RKO (cell line): ENCODE measurements around the gene COL5A1.

Experiments
- DNase-seq: peaks from one replicate; pipeline ENCODE4 v3.0.0-alpha.2; 2016; ENCODE audit warnings: low spot score

The COL5A1 gene

GRCh38 chr9:134818000-134818568, 176.5 kb downstream of the COL5A1 start:
- DNase-seq, result no peak

GRCh38 chr9:134818591-134818990, 177.0 kb downstream of the COL5A1 start:
- DNase-seq, result no peak

GRCh38 chr9:134820901-134821300, 179.3 kb downstream of the COL5A1 start:
- no peak for DNase-seq

GRCh38 chr9:134822541-134822940, 180.9 kb downstream of the COL5A1 start:
- no peak for DNase-seq

- no peak for DNase-seq
Measured at GRCh38 chr9:134823623-134824022, 182.0 kb downstream of the COL5A1 start.

GRCh38 chr9:134824583-134824982, 183.0 kb downstream of the COL5A1 start:
- DNase-seq, result no peak

- DNase-seq, result no peak
Measured at GRCh38 chr9:134825025-134825424, 183.4 kb downstream of the COL5A1 start.

GRCh38 chr9:134826336-134827285, 185.0 kb downstream of the COL5A1 start:
- no peak for DNase-seq

- no peak for DNase-seq
Measured at GRCh38 chr9:134827559-134827958, 186.0 kb downstream of the COL5A1 start.

- no peak for DNase-seq
Measured at GRCh38 chr9:134827993-134828392, 186.4 kb downstream of the COL5A1 start.

GRCh38 chr9:134828892-134829291, 187.3 kb downstream of the COL5A1 start:
- DNase-seq, result no peak

GRCh38 chr9:134829356-134829937, 187.8 kb downstream of the COL5A1 start:
- no peak for DNase-seq

GRCh38 chr9:134830126-134830525, 188.5 kb downstream of the COL5A1 start:
- no peak for DNase-seq

GRCh38 chr9:134830926-134831720, 189.5 kb downstream of the COL5A1 start:
- no peak for DNase-seq

GRCh38 chr9:134832471-134832870, 190.9 kb downstream of the COL5A1 start:
- DNase-seq, result no peak

GRCh38 chr9:134833294-134833880, 191.8 kb downstream of the COL5A1 start:
- DNase-seq, result no peak

- DNase-seq, result no peak
Measured at GRCh38 chr9:134834217-134834956, 192.8 kb downstream of the COL5A1 start.

- no peak for DNase-seq
Measured at GRCh38 chr9:134834957-134835419, 193.4 kb downstream of the COL5A1 start.

- DNase-seq, result no peak
Measured at GRCh38 chr9:134835448-134835847, 193.8 kb downstream of the COL5A1 start.

- DNase-seq, result no peak
Measured at GRCh38 chr9:134835987-134836386, 194.4 kb downstream of the COL5A1 start.

- DNase-seq, result no peak
Measured at GRCh38 chr9:134836406-134836970, 194.9 kb downstream of the COL5A1 start.
